G401 (cell line): Measurements from ENCODE around the gene NKD1. TPM values are rescaled to one million over a fixed set of nuclear protein-coding genes. Genes with fewer than 3 reads are reported as not detected.

Experiments used
- DNase-seq: peaks from one replicate; pipeline ENCODE4 v3.0.0-alpha.2; 2015; ENCODE audit warnings: low spot score
- in situ Hi-C: cut with HindIII; loops from 2 replicates; pipeline ENCODE4 v1.10.0; 2016; ENCODE audit warnings: low sequenced_read_pairs, mixed read lengths
- total RNA-seq: library from RNA; depleted of rRNA; stranded (reverse); fragments of >200 nt; shearing (Covaris generic); gene quantifications from 2 replicates; pipeline ENCODE4 v1.2.3, GENCODE V29; 2014

Gene NKD1
- total RNA-seq, 1 experiment from 2014 or later: not detected

DNA sequence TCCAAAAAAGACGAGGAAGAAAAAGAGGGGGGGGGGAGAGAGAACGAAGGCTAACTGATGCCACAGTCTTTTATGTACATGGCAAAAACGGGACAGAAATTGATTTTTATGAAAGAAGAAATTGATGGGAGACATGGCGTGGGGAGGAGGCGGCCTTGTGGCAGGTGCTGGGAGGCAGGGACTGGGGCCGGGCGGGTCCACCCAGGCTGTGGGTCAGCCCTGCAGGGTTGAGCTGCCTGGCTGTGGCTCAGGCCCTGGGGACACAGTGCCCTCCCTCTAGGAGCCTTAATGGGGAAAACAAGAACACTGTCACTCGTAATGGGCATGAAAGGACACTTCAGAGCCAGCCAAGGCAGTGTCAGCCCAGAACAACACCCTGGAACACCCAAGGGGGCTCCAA, 98.1 kb downstream of the NKD1 start:
- in situ Hi-C loops: no loop called here
- DNase-seq: no peak

DNA sequence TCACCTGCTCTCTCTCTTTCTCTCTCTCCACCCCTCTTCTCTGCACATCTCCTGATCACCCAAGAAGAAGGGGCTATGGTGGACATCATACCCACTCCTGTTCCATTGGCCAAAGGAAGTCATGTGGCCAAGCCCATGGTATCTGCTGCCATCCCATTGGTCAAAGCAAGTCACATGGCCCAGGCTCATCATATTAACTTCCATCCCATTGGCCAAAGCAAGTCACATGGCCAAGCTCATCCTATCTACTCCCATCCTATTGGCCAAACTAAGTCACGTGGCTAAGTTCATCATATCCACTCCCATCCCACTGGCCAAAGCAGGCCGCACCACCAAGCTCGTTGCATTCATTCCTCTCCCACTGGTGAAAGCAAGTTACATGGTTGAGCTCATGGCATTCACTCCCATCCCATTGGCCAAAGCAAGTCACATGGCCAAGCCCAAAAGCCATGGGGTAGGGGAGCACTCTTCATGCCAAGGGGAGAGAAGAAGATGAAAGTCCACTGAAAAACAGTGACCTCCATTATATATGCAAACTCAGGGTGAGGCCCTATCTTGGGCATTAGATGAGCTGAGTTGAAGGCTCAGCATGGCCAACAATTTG, 103.7 kb downstream of the NKD1 start:
- no peak for DNase-seq
- in situ Hi-C loops: no loop called here

GRCh38 chr16:50652836-50653425, 104.7 kb downstream of the NKD1 start:
- DNase-seq: no peak
- in situ Hi-C loops: no loop called here

DNA sequence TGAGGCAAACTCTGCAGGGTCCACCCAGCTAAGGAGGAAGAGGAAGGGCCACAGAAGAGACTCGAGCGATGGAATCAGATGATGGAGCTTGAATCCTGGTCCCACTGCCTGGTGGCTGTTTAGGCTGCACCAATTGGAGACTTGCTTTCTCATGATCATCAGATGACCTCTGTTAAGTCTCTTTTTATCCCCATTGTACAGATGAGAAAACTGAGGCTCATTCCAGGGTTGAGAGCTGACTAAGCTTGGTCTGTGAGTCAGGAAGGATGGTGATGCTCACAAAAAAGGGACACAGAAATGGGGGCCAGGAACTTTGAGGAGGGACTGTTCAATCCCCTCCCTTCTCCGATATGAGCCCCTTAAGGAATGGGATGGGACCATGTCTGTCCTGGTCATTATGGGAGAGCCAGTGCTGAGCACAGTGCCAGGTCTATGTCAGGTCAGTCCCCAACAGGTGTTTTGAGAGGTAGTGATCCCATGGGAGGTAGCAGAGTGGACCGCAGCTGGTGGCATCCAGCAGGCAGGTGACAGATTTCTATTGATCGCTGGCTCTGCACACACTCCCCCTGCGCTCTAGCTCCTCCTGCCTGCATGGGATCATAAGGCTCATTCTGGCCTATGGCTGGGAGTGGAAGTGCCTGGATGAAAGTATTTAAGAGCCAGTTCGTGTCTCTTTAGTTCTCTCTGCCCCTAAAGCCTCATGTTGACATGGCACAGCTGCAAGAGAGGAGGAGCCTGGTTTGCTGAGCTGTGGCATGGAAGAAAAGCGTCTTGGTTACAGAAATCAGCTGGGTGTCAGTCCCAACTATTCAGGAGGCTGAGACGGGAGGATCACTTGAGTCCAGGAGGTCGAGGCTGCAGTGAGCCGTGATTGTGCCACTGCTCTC, 105.7 kb downstream of the NKD1 start:
- in situ Hi-C loops: no loop called here
- DNase-seq: no peak

DNA sequence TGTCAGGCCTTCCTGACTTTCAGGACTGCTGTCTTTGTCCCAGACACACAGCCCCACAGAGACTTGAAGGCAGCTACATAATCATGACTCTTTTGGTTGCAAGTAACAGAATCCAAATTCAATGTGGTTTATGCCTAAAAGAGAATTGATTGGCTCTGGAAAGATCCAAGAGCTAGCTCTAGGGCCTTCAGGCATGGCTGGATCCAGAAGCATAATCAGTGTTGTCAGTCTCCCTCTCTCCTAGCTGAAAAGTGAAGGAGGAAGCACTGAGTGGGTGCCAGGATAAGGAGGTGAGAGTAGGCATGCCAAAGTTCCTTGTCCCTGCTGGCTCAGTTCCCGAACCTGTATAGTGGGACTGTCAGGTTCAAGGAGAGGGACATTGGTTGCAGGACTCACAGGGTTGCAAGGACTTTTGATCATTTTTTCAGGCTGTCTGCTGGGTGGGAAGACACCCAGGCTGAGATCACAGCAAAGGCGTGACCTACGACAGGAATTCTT, 107.4 kb downstream of the NKD1 start:
- no peak for DNase-seq
- in situ Hi-C loops: no loop called here

DNA sequence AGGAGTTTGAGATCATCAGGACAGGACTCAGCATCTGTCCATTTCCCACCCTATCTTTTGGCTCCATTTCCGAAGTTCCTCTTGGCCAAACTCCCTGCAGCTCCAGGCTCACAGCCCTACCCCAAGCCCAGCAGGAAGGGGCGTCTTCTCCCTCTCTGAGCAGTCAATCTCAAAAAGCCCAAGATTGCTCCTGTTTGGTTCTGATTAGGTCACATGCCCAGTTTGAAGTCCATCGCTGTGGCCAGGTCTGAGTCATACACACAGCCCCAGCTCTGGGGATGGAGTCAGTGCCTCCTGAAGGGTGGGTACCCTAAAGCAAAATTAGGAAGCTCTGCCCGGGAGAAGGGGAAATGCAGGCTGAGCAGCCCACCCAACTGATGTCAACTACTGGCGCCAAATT, 109.0 kb downstream of the NKD1 start:
- in situ Hi-C loops: no loop called here
- no peak for DNase-seq

- no peak for DNase-seq
- in situ Hi-C loops: no loop called here
Measured at GRCh38 chr16:50659806-50660205, 111.6 kb downstream of the NKD1 start.

- in situ Hi-C loops: no loop called here
- no peak for DNase-seq
Measured at GRCh38 chr16:50662306-50662940, 114.2 kb downstream of the NKD1 start.

DNA sequence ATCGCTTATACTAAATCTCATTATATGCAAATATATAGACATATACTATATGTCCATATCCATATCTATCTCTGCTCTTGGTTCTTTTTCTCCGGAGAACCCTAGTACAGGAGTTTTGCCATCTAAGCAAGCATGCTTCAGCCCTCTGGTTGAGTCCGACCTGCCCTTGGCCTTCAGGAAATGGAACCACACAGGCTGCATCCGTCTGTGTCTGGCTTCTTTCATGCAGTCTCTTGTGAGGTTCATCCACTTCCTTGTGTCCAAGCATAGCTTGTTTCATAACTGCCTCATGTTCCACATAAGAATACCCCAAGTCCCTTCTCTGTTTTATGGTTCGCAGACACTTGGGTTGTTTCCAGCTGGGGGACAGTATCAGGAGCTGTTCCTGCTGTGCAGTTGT, 116.1 kb downstream of the NKD1 start:
- in situ Hi-C loops: no loop called here

DNA sequence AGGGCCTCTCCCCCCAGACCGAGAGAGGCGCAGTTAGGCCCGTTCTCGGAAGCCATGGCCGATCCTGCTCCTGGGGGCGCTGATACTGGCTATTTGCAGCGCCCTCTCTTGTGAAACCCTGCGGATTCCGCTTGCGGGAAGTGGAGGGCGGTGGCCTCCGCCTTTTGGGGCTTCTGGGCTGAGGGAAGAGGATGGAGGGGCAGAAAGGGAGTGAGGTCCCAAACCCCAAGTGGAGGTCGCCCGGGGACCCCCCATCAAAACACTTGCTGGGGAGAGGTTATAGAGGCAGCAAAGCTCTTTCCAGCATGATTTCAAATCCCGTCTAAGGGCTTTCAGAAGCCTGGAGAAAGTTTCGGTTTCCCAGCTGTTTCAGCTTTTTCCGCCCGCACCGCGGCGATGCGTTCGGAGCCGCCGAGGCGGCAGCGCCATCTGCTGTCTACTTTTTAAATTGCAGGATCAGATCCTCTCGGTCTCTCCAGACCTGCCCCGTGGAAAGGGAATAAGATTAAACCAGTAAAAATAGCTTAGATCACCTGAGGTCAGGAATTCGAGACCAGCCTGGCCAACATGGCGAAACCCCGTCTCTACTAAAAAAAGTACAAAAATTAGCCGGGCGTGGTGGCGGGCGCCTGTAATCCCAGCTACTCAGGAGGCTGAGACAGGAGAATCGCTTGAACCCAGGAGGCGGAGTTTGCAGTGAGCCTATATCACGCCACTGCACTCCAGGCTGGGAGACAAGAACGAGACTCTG, 117.1 kb downstream of the NKD1 start:
- in situ Hi-C loops: no loop called here
- DNase-seq: peak; percentile 59

More for the DNA sequence above, 116.1 kb downstream of the NKD1 start:
- DNase-seq: no peak

DNA sequence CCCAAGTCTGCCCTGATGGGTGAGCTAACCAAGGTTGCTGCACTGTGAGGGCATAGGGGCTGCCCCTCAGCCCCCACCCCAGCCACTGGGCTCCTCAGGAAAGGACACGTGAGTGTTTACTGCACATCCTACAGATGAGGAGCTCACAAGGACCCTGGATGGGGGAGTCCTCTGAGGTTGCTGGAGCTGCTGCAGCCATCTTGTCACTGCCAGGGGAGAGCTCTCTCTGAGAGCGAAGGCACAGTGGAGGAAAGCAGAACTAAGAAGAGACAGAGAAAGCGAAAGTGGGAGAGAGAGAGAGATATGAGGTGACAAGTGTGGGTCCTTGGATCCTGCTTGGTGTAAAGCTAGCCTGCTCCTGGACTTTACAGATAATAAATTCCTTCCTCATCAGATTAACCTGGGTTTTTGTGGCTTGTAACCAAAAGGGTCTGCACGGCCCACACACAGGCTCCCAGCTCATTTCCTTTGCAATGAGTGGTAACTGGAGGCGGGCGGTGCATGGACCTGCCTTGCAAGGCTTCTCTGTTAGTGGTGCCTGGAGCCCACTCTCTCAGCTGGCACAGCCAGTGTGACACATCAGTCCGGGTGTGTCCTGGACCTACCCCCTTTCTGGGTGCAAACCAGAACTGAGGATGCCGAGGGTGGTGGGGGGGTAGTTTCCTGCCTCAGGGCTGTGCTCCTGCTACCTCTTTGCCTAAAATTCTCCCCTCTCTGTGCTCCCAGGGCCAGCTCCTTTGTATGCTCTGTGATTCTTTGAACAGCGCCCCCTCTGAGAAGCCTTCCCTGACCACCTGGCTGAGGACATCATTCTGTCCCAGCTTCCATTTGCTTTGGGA, 118.7 kb downstream of the NKD1 start:
- no peak for DNase-seq
- in situ Hi-C loops: no loop called here

DNA sequence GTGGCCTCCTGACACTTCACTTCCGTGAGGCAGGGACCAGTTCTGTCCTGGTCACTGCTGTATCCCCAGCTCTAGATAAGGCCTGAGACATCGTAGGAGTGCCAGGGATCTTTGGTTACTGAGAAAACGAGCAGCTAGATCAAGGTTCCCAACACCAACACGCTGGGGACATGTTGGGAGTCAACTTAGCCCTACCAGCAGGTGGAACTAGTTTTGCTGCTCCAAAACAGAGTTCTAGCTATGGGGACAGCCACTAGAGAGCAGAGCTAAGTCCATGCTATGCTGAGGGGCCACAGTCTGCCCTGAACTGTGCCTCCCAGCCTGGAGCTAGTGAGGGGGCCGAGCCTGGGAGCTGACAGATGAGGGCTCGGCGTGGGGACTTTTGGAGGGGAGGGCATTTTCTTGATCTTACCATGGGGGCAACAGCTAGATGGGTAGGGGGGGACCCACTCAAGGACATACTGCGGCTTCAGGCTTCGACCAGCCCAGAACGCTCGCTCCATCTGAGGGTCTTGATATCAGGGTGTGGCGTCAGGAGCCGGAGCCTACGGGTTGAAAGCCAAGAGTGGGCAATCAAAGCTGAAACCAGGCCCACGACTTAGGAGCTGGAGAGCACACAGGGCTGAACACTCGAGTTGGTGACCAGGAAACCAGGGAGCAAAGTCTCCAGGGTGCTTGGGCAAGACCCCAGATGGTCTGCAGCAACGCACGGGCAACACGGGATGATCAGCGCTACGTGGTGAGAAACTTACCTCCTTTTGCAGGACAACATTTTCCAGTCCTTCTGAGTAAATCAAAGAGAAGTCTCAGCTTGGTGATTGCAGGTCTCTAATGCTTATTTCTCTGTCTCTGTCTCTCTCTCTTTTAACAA, 119.5 kb downstream of the NKD1 start:
- in situ Hi-C loops: no loop called here
- no peak for DNase-seq

- DNase-seq: no peak
- in situ Hi-C loops: no loop called here
Measured at GRCh38 chr16:50668368-50669008, 120.3 kb downstream of the NKD1 start.

DNA sequence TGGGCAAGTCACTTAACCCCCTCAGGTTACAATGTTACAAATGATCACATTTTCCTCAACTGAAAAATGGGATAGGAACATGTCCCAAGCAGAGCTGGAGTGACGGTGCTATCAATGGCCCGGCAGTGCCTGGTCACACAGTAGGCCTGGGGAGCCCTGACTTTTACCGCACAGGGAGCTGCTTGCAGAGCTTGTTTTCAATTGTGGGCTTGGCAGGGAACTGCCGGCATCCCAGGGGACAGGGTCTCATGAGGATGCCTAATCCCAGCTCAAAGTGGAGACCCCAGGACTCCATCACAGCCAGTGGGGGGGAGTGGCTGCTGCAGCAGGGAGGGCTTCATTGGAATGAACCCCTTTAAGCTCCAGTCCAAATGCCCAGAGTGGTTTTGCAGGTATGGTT, 121.5 kb downstream of the NKD1 start:
- in situ Hi-C loops: no loop called here
- DNase-seq: no peak

- in situ Hi-C loops: no loop called here
- no peak for DNase-seq
Measured at GRCh38 chr16:50670476-50670875, 122.3 kb downstream of the NKD1 start.

GRCh38 chr16:50671644-50672260, 123.6 kb downstream of the NKD1 start:
- no peak for DNase-seq

More at GRCh38 chr16:50671644-50672260, 123.6 kb downstream of the NKD1 start:
- in situ Hi-C loops: no loop called here
